SK-N-MC (cell line): ENCODE measurements around the gene CLASRP.

Source experiments
- EZH2 ChIP-seq: fragments of 200-600 bp; sonication (generic); IDR thresholded peaks from one replicate; pipeline ENCODE4 v1.6.1; 2017; ENCODE audit warnings: antibody characterized with exemption
- POLR2AphosphoS5 ChIP-seq: IDR thresholded peaks from 2 replicates; pipeline ENCODE4 v1.6.1; 2012; ENCODE audit warnings: mild to moderate bottlenecking, low read depth, low read length, borderline replicate concordance

GRCh38 chr19:45117167-45117594, 78.3 kb downstream of the CLASRP start:
- TF ChIP-seq POLR2AphosphoS5 (no peak), EZH2 (no peak)
